CD4-positive, CD25-positive, alpha-beta regulatory T cell (primary cell): Measurements from ENCODE around the gene TSPAN10. TPM values are rescaled to one million over a fixed set of nuclear protein-coding genes. Genes with fewer than 3 reads are reported as not detected.
A peak's percentile ranks its signal among the peaks of the same experiment; 100 is the strongest.

Experiments
- ATAC-seq, 2 donors: fragments of 150-1000 bp; cut with Tn5 transposase; one replicate each; pipeline ENCODE4 v1.10.0; 2021; ENCODE audit warnings: low read depth in 2 of 2, moderate number of reproducible peaks in 2 of 2, moderate library complexity in 1 of 2
- DNase-seq, 3 donors: peaks; one replicate each; pipeline versions ENCODE4 v3.0.0 to v3.0.0-alpha.2; 2012 to 2022; ENCODE audit warnings: mixed read lengths in 1 of 3
- H3K27ac ChIP-seq: one replicate; pipeline ENCODE4 v1.7.0; 2013; ENCODE audit warnings: mild to moderate bottlenecking, low read length; ENCODE audit not compliant: insufficient read depth, poor library complexity, severe bottlenecking
- H3K27me3 ChIP-seq: one replicate; pipeline ENCODE4 v1.7.0; 2013; ENCODE audit warnings: low read length; ENCODE audit not compliant: control insufficient read depth, insufficient read depth
- H3K36me3 ChIP-seq: one replicate; pipeline ENCODE4 v1.7.0; 2013; ENCODE audit warnings: mild to moderate bottlenecking, low read length, moderate library complexity; ENCODE audit not compliant: control insufficient read depth, insufficient read depth
- H3K4me1 ChIP-seq: 2 replicates; pipeline ENCODE4 v1.7.0; 2013; ENCODE audit warnings: mild to moderate bottlenecking, low read length; ENCODE audit not compliant: insufficient read depth, control insufficient read depth, poor library complexity, severe bottlenecking
- H3K4me3 ChIP-seq: one replicate; pipeline ENCODE4 v1.7.0; 2013; ENCODE audit warnings: low read depth, mild to moderate bottlenecking, low read length, moderate library complexity
- H3K9me3 ChIP-seq, 2 experiments: 1 replicate in 1 of 2; 2 replicates in 1 of 2; pipeline ENCODE4 v1.7.0; 2013; ENCODE audit warnings: low read length in 2 of 2, mild to moderate bottlenecking in 1 of 2, moderate library complexity in 1 of 2; ENCODE audit not compliant: control insufficient read depth in 2 of 2
- H3K27ac Mint-ChIP-seq, 3 donors: one replicate each; pipeline ENCODE4 v1.8.0; 2020 to 2022; ENCODE audit warnings: mild to moderate bottlenecking in 3 of 3, mixed read lengths in 3 of 3, moderate library complexity in 2 of 3
- H3K27me3 Mint-ChIP-seq: one replicate; pipeline ENCODE4 v1.8.0; 2022; ENCODE audit warnings: mild to moderate bottlenecking, mixed read lengths
- H3K36me3 Mint-ChIP-seq: one replicate; pipeline ENCODE4 v1.8.0; 2020; ENCODE audit warnings: mixed read lengths
- H3K4me1 Mint-ChIP-seq, 4 donors: one replicate each; pipeline ENCODE4 v1.8.0; 2020 to 2022; ENCODE audit warnings: mixed read lengths in 4 of 4, mild to moderate bottlenecking in 1 of 4
- H3K4me3 Mint-ChIP-seq, 4 donors: one replicate each; pipeline ENCODE4 v1.8.0; 2020 to 2022; ENCODE audit warnings: mild to moderate bottlenecking in 4 of 4, mixed read lengths in 4 of 4, moderate library complexity in 3 of 4
- H3K9me3 Mint-ChIP-seq, 7 donors: one replicate each; pipeline ENCODE4 v1.8.0; 2020 to 2022; ENCODE audit warnings: mixed read lengths in 7 of 7, mild to moderate bottlenecking in 3 of 7, moderate library complexity in 2 of 7
- polyA plus RNA-seq, 4 donors: library from polyadenylated mRNA; unstranded; fragments of 300-500 nt; fragmentation: Illumina TruSeq; gene quantifications; one replicate each; pipeline ENCODE4 v1.2.3, GENCODE V29; 2021
- total RNA-seq: library from RNA; stranded (reverse); gene quantifications from one replicate; pipeline ENCODE4 v1.2.3, GENCODE V29; 2022

Gene TSPAN10
- total and polyA plus RNA-seq, 5 donors from 2014 or later = 0.21 to 0.70 (median 0.24) TPM; not detected in 2

DNA sequence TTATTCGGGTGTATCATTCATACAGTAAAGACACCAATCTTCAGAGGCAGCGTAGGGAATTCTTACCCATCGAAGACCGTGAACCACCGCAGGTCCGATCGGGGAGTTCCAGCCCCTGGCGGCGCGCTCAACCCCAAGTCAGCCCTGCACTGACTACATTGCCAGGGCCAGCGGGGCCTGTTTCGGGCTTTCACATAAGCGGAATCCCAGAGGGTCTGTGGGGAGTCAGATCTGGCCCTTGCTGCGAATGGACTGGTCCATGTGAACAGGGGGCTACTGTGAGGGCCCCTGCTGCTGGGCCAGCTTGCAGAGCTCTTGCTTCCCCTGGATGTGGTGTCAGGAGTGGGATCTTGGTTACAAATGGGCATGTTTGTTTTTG, 11.7 kb downstream of the TSPAN10 start:
- Mint-ChIP-seq H3K9me3 (peaks cover 0 to 3% (median 0%) of the 10 kb centered on the region in 7 donors), H3K4me3 (peak overlapping the region in 1 of 4 donors; percentile 2), H3K27ac (no peak overlapping the region), H3K27me3 (peaks cover 20% of the 10 kb centered on the region), H3K36me3 (no peaks in the 10 kb centered on the region), H3K4me1 (peaks cover 0 to 7% (median 0%) of the 10 kb centered on the region in 4 donors)
- DNase-seq (no peak), ATAC-seq (no peak)
- Histone ChIP-seq H3K36me3 (no peaks in the 10 kb centered on the region), H3K4me1 (peaks cover 7% of the 10 kb centered on the region), H3K4me3 (no peak overlapping the region), H3K27me3 (no peaks in the 10 kb centered on the region), H3K9me3 (no peaks in the 10 kb centered on the region), H3K27ac (no peak overlapping the region)

GRCh38 chr17:81650951-81651350, 14.0 kb downstream of the TSPAN10 start:
- no peaks in the 10 kb centered on the region for H3K36me3 ChIP-seq
- Mint-ChIP-seq H3K4me3 (no peak overlapping the region), H3K27ac (no peak overlapping the region), H3K4me1 (peaks cover 0 to 7% (median 0%) of the 10 kb centered on the region in 4 donors), H3K9me3 (peaks cover 0 to 3% (median 0%) of the 10 kb centered on the region in 7 donors), H3K36me3 (no peaks in the 10 kb centered on the region), H3K27me3 (peaks cover 20% of the 10 kb centered on the region)
- H3K27ac ChIP-seq = no peak overlapping the region
- ATAC-seq (no peak), DNase-seq (no peak)
- peaks cover 7% of the 10 kb centered on the region for H3K4me1 ChIP-seq
- no peaks in the 10 kb centered on the region for H3K27me3 ChIP-seq
- H3K4me3 ChIP-seq = no peak overlapping the region
- H3K9me3 ChIP-seq = no peaks in the 10 kb centered on the region

- no peak overlapping the region for H3K4me3 ChIP-seq
- peaks cover 0 to 3% (median 0%) of the 10 kb centered on the region in 7 donors for H3K9me3 Mint-ChIP-seq
- DNase-seq (no peak), ATAC-seq (no peak)
- no peaks in the 10 kb centered on the region for H3K27me3 ChIP-seq
- H3K27ac Mint-ChIP-seq = no peak overlapping the region
- peak overlapping the region in 2 of 4 donors; percentile 32 to 49 for H3K4me3 Mint-ChIP-seq
- peaks cover 20% of the 10 kb centered on the region for H3K27me3 Mint-ChIP-seq
- H3K27ac ChIP-seq = no peak overlapping the region
- H3K36me3 Mint-ChIP-seq = no peaks in the 10 kb centered on the region
- no peaks in the 10 kb centered on the region for H3K36me3 ChIP-seq
- peaks cover 0 to 7% (median 0%) of the 10 kb centered on the region in 4 donors for H3K4me1 Mint-ChIP-seq
- peaks cover 7% of the 10 kb centered on the region for H3K4me1 ChIP-seq
- no peaks in the 10 kb centered on the region for H3K9me3 ChIP-seq
Observed at GRCh38 chr17:81651692-81652091, 14.7 kb downstream of the TSPAN10 start.

DNA sequence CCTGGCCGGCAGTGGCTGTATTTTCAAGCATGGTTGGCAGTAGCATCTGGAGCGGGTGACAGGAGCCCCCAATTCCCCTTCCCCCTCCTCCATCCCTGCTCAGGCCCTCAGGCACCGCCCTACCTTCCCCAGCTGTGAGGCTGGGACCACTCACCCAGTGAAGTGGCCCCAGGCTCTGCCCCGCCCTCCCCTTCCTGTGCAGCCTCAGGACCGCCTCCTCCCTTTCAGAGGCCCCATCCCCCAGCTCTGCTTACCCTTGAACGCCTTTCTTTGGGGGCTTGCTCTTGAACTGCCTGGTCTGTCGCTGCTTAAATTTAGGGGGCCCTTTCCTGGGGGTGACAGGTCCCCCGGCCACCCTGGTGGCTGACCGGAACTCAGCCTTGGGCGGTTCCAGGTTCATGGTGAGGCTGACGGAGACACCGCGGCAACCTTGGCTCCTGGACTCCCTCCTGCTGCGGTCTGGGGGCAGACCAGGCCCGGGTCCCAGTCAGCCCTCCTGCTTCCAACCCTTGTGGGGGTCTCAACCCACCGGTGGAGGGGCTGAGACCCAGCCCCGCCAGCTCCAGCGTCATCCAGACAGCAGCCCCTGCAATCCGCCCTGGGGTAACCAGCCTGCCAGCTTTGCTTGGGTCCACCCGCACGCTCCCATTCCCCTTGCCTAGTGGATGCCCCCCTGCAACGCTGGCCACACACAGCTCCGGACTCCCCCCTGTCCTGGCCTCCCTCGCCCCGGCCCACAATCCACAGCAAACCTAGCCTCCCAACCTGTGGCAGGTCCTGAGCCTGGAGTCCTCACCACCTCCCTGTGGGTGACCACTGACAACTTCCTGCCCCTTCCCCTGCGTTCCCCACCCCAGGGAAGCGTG, 16.1 kb downstream of the TSPAN10 start:
- peaks cover 0 to 3% (median 0%) of the 10 kb centered on the region in 7 donors for H3K9me3 Mint-ChIP-seq

DNA sequence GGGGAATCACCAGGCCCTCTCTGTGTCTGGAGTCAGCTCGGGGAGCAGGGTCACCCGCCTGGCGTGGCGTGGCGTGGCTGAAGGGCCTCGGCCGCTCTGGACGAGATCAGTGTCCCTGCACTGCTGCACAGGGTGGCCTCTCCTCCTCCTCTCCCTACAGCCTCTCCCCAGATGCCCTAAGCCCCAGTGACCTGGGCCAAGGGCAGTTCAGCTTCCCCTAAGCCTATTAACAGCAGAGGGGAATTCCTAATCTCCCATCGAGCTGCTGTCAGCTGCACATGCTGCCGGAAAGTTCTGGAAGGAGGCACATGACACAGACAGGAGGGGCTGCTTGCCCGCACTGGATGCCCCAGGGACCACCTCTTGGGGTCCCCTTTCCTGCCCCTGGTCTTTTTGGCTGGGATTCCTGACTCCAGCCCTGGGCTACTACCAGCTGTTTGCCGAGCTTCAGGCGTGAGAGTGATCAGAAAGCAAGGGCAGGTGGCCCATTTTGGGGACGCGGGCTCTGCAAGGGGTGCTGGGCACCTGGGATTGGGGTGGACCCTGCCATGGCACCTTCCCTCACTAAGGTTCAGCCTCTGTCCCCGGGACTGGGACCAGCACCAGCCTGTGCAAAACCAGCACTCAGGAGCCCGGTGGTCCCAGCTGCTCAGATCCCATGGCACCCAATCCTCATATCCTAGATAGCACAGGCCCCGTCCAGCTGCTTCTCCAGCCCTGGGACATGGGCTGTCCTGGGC, 18.6 kb downstream of the TSPAN10 start:
- Mint-ChIP-seq H3K9me3 (peaks cover 0 to 2% (median 0%) of the 10 kb centered on the region in 7 donors), H3K27ac (no peak overlapping the region), H3K27me3 (peaks cover 5% of the 10 kb centered on the region), H3K4me3 (no peak overlapping the region), H3K4me1 (peaks cover 0 to 10% (median 0%) of the 10 kb centered on the region in 4 donors), H3K36me3 (no peaks in the 10 kb centered on the region)
- Histone ChIP-seq H3K4me1 (peaks cover 7% of the 10 kb centered on the region), H3K36me3 (no peaks in the 10 kb centered on the region), H3K27me3 (no peaks in the 10 kb centered on the region), H3K27ac (no peak overlapping the region), H3K9me3 (no peaks in the 10 kb centered on the region), H3K4me3 (no peak overlapping the region)
- DNase-seq (no peak), ATAC-seq (no peak)

More for the DNA sequence above, 16.1 kb downstream of the TSPAN10 start:
- no peaks in the 10 kb centered on the region for H3K36me3 Mint-ChIP-seq
- ATAC-seq (peak; percentile 13 to 34), DNase-seq (peak in 1 of 3 donors; percentile 52)
- Histone ChIP-seq H3K9me3 (no peaks in the 10 kb centered on the region), H3K4me1 (peaks cover 7% of the 10 kb centered on the region), H3K27ac (no peak overlapping the region), H3K4me3 (no peak overlapping the region), H3K27me3 (no peaks in the 10 kb centered on the region), H3K36me3 (no peaks in the 10 kb centered on the region)
- peak overlapping the region in 2 of 3 donors; percentile 15 to 86 for H3K27ac Mint-ChIP-seq
- H3K27me3 Mint-ChIP-seq = peaks cover 20% of the 10 kb centered on the region
- peak overlapping the region in 2 of 4 donors; percentile 39 to 75 for H3K4me3 Mint-ChIP-seq
- peaks cover 0 to 10% (median 0%) of the 10 kb centered on the region in 4 donors for H3K4me1 Mint-ChIP-seq

DNA sequence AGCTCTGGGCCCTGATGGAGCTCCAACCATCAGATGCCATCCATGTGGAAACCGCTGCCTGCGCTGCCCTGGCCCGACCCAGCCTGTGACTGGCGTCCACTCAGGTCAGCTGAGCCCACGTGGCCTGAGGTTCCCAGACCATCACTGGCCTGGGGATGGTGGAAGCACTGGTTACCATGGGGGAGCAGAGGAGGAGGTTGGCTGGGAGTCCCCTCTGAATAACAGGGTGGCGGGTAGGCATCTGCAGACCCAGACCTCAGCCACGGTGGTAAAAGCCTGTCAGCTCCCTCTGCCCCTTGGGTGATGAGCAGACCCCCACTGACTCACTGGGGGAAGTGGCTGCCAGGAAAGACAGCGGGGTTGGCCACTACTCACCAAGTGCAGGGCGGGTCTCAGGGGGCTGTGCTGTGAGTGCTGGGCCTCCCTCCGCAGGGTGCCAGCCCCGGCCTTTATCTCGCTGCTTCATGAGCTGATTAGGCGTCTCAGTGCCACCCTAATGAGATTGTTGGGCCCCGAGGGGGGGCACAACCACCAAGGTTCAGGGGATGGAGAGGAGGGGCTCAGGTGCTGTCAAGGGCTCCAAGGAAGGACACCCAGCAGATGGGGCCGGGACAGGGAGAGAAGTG, 19.2 kb downstream of the TSPAN10 start, which contains the start of gene PDE6G:
PDE6G (minus strand) TSS at position 425 of the 626 bp plus-strand sequence. CDS start 3,237 bp downstream, outside the sequence.
- no peaks in the 10 kb centered on the region for H3K36me3 Mint-ChIP-seq
- peaks cover 0 to 10% (median 0%) of the 10 kb centered on the region in 4 donors for H3K4me1 Mint-ChIP-seq
- Histone ChIP-seq H3K36me3 (no peaks in the 10 kb centered on the region), H3K27ac (no peak within 1 kb of the TSS), H3K4me3 (no peak within 1 kb of the TSS), H3K4me1 (peaks cover 7% of the 10 kb centered on the region), H3K9me3 (no peaks in the 10 kb centered on the region), H3K27me3 (no peaks in the 10 kb centered on the region)
- H3K9me3 Mint-ChIP-seq = peaks cover 0 to 2% (median 0%) of the 10 kb centered on the region in 7 donors
- peaks cover 5% of the 10 kb centered on the region for H3K27me3 Mint-ChIP-seq
- no peak within 1 kb of the TSS for H3K4me3 Mint-ChIP-seq
- H3K27ac Mint-ChIP-seq = no peak within 1 kb of the TSS
- DNase-seq (no peak), ATAC-seq (no peak)

DNA sequence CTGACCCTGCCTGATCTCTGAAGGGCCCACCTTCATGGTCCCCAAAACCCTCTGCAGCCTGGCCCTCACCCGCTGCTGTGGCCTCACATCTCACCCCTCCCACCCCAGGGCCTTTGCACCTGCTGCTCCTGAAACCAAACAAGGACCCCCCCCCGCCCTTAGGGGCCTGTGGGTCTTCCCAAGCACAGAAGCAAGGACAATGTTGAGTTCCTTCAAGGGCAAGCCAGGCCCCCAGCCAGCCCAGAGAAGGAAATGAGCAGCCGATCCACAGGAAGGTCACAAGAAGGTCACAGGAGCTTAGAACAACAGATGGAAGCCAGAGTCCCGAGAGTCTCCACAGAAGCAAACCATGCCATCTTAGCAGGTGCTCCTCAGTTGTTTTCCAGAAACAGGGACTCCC, 19.8 kb downstream of the TSPAN10 start:
- no peaks in the 10 kb centered on the region for H3K36me3 Mint-ChIP-seq
- Histone ChIP-seq H3K4me3 (no peak overlapping the region), H3K27me3 (no peaks in the 10 kb centered on the region), H3K4me1 (peaks cover 7% of the 10 kb centered on the region), H3K27ac (no peak overlapping the region), H3K36me3 (no peaks in the 10 kb centered on the region), H3K9me3 (no peaks in the 10 kb centered on the region)
- H3K9me3 Mint-ChIP-seq = peaks cover 0 to 2% (median 0%) of the 10 kb centered on the region in 7 donors
- H3K27me3 Mint-ChIP-seq = peaks cover 5% of the 10 kb centered on the region
- no peak overlapping the region for H3K27ac Mint-ChIP-seq
- ATAC-seq = no peak
- DNase-seq = no peak
- peaks cover 0 to 9% (median 0%) of the 10 kb centered on the region in 4 donors for H3K4me1 Mint-ChIP-seq
- no peak overlapping the region for H3K4me3 Mint-ChIP-seq
